ENCODE measurements around the gene STAB1.

Gene STAB1

GRCh38 chr3:52513281-52513680, 18.1 kb downstream of the STAB1 start (continued):
- no peak for TF ChIP-seq PATZ1 (CRISPR knock-in tag; IDR thresholded peaks at IDR 0.05; ENCODE audit: borderline replicate concordance)
- TF ChIP-seq GLIS3 (CRISPR knock-in tag; IDR thresholded peaks at IDR 0.05), result no peak
- no peak for TF ChIP-seq ARNTL (CRISPR knock-in tag; IDR thresholded peaks at IDR 0.05; ENCODE audit: borderline replicate concordance, low read depth)
- TF ChIP-seq ZFP3 (CRISPR knock-in tag; IDR thresholded peaks at IDR 0.05), result no peak
- no peak for TF ChIP-seq OSR1 (CRISPR knock-in tag; IDR thresholded peaks at IDR 0.05)

- no peak for ATAC-seq
- TF ChIP-seq POU6F1 (CRISPR knock-in tag; IDR thresholded peaks at IDR 0.05; ENCODE audit: borderline replicate concordance, low read depth) (no peak), ZFP3 (CRISPR knock-in tag; IDR thresholded peaks at IDR 0.05) (no peak), CSRNP3 (CRISPR knock-in tag; IDR thresholded peaks at IDR 0.05) (no peak), SNAI2 (CRISPR knock-in tag; IDR thresholded peaks at IDR 0.05) (no peak), BACH2 (CRISPR knock-in tag; IDR thresholded peaks at IDR 0.05; ENCODE audit: borderline replicate concordance) (no peak), TOX (CRISPR knock-in tag; IDR thresholded peaks at IDR 0.05; ENCODE audit: borderline replicate concordance) (no peak), ZFP30 (CRISPR knock-in tag; IDR thresholded peaks at IDR 0.05) (no peak), ZNF565 (CRISPR knock-in tag; conservative IDR thresholded peaks at IDR 0.05; ENCODE audit: low read depth) (no peak), TSHZ2 (CRISPR knock-in tag; IDR thresholded peaks at IDR 0.05) (no peak), RARB (CRISPR knock-in tag; IDR thresholded peaks at IDR 0.05) (no peak), ZNF70 (CRISPR knock-in tag; IDR thresholded peaks at IDR 0.05) (no peak), OSR1 (CRISPR knock-in tag; IDR thresholded peaks at IDR 0.05) (no peak), ESRRG (CRISPR knock-in tag; IDR thresholded peaks at IDR 0.05) (no peak), PPARA (CRISPR knock-in tag; IDR thresholded peaks at IDR 0.05; ENCODE audit: borderline replicate concordance) (no peak), GLIS3 (CRISPR knock-in tag; IDR thresholded peaks at IDR 0.05) (no peak), TCF4 (CRISPR knock-in tag; IDR thresholded peaks at IDR 0.05; ENCODE audit: borderline replicate concordance) (no peak), ISL1 (CRISPR knock-in tag; IDR thresholded peaks at IDR 0.05) (no peak), PATZ1 (CRISPR knock-in tag; IDR thresholded peaks at IDR 0.05; ENCODE audit: borderline replicate concordance) (no peak), ZC3H10 (CRISPR knock-in tag; IDR thresholded peaks at IDR 0.05) (no peak)
Measured at GRCh38 chr3:52514576-52514975, 19.4 kb downstream of the STAB1 start.

GRCh38 chr3:52515192-52515591, 20.1 kb downstream of the STAB1 start:
- no peak for ATAC-seq
- no peak for TF ChIP-seq ZNF70 (CRISPR knock-in tag; IDR thresholded peaks at IDR 0.05)
- TF ChIP-seq TCF4 (CRISPR knock-in tag; IDR thresholded peaks at IDR 0.05; ENCODE audit: borderline replicate concordance), result no peak
- no peak for TF ChIP-seq ZC3H10 (CRISPR knock-in tag; IDR thresholded peaks at IDR 0.05)
- TF ChIP-seq ZNF565 (CRISPR knock-in tag; conservative IDR thresholded peaks at IDR 0.05; ENCODE audit: low read depth), result no peak
- TF ChIP-seq BACH2 (CRISPR knock-in tag; IDR thresholded peaks at IDR 0.05; ENCODE audit: borderline replicate concordance), result no peak
- TF ChIP-seq TOX (CRISPR knock-in tag; IDR thresholded peaks at IDR 0.05; ENCODE audit: borderline replicate concordance), result no peak
- no peak for TF ChIP-seq ZFP3 (CRISPR knock-in tag; IDR thresholded peaks at IDR 0.05)
- TF ChIP-seq PATZ1 (CRISPR knock-in tag; IDR thresholded peaks at IDR 0.05; ENCODE audit: borderline replicate concordance), result no peak
- no peak for TF ChIP-seq ISL1 (CRISPR knock-in tag; IDR thresholded peaks at IDR 0.05)
- TF ChIP-seq ZNF8 (CRISPR knock-in tag; IDR thresholded peaks at IDR 0.05), result no peak
- TF ChIP-seq CSDC2 (CRISPR knock-in tag; IDR thresholded peaks at IDR 0.05), result no peak
- TF ChIP-seq ARNTL (CRISPR knock-in tag; IDR thresholded peaks at IDR 0.05; ENCODE audit: borderline replicate concordance, low read depth), result no peak
- no peak for TF ChIP-seq OSR1 (CRISPR knock-in tag; IDR thresholded peaks at IDR 0.05)
- TF ChIP-seq SNAI2 (CRISPR knock-in tag; IDR thresholded peaks at IDR 0.05), result no peak
- no peak for TF ChIP-seq GLIS3 (CRISPR knock-in tag; IDR thresholded peaks at IDR 0.05)
